GM18505 (cell line): ENCODE measurements around the gene LAMA2.
"Not testable (repeated sequence)": the region's sequence is repeated elsewhere in the genome, so short reads cannot be mapped to it uniquely, and the experiment has no call there.

Source experiments
- ATAC-seq: cut with Tn5 transposase; IDR thresholded peaks from one replicate; pipeline ENCODE4 v1.9.1; 2021; ENCODE audit not compliant: unreplicated experiment
- POLR2A ChIP-seq: IDR thresholded peaks from 4 replicates; pipeline ENCODE4 v1.6.1; 2011; ENCODE audit warnings: borderline replicate concordance; ENCODE audit not compliant: insufficient read depth, insufficient read length; ENCODE audit errors: extremely low read depth

LAMA2 gene

GRCh38 chr6:129055796-129056195, 172.9 kb downstream of the LAMA2 start:
- ATAC-seq = no peak
- TF ChIP-seq POLR2A = no peak

DNA sequence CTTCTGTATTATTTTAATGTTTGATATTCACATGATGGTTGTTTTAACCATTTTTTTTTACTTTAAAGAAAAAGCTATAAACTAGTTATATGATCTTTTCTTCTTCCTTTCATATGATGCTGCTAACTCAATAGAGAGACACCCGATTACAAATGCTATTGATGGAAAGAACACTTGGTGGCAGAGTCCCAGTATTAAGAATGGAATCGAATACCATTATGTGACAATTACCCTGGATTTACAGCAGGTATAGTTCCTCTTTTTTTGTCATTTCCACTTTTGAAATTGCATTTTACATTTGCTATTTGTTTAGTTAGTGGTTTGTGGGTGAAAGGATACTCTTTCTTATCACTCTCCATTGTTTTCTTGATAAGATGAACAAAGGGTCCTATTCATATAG, 176.7 kb downstream of the LAMA2 start:
- no peak for ATAC-seq
- TF ChIP-seq POLR2A = no peak

- TF ChIP-seq POLR2A = no peak
- no peak for ATAC-seq
These were observed 186.1 kb downstream of the LAMA2 start for GRCh38 chr6:129069006-129069405.

DNA sequence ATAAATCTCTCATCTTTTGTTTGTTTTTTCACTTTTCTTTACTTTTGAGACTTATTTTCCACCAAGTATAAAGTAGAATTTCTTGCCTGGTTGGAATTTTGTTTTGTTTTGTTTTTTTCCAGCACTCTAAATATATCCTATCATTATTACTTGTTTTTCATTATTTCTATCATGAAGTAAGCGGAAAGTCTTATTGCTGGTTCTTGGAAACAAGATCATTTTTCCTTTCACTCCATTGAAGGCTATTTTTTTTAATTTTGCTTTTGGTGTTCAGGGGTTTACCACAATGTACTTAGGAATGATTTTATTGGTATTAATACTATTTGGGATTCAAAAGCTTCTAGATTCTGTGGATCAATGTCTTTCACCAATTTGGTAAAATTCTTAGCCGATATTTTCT, 190.1 kb downstream of the LAMA2 start:
- no peak for ATAC-seq
- TF ChIP-seq POLR2A = no peak

DNA sequence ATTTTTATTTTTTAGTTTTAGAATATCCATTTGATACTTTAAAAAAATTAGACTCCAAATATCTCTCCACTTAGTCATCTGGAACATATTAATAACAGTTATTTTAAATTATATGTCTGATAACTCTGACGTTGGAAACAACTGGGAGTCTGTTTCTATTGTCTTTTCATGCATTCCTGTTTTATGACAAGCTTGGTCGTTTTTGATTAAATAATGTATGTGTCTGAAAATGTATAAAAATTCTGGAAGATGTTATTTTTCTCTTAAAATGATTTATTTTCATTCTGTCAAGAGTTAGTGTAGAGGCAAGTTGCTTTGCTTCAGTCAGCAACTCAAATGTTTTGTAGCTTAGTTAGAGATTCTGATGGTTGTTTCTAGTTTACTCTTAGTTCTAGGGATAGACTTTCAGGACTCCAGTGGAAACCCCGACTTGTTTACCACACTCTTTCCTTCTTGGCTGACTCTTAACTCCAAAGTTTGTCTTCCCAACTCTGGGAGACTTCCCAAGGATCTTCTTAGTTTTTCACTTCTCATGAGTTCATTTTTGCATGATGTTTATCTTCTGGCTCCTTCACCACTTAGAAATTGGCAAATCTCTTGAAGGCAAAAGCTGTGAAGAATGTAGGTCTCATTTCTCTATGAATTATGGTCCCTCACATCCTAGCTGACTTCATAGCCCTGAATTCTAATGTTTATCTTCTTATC, 190.9 kb downstream of the LAMA2 start:
- no peak for ATAC-seq
- TF ChIP-seq POLR2A = no peak

GRCh38 chr6:129084406-129084805, 201.5 kb downstream of the LAMA2 start:
- no peak for TF ChIP-seq POLR2A
- no peak for ATAC-seq

GRCh38 chr6:129088481-129088880, 205.5 kb downstream of the LAMA2 start:
- not testable (repeated sequence) for ATAC-seq

- no peak for TF ChIP-seq POLR2A
- no peak for ATAC-seq
These were observed 206.4 kb downstream of the LAMA2 start for GRCh38 chr6:129089357-129089756.

DNA sequence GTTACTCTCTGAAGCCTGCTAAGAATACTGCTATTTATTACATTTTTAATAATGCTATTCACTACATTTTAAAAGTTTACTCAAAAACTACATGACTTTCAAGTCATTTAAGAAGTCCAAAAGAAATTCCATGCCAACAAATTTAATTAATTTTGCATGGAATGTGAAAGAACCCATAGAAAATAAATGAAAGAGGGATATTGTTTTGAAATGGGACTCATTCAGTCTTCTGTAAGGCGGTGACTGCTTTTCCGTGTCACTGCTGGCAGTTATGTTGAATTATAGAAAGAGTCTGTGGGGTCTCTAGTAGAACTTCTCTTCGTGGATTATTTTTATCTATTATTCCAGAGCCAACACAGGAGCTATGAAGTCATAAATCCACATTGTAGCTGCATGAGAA, 211.2 kb downstream of the LAMA2 start:
- no peak for ATAC-seq
- TF ChIP-seq POLR2A = no peak

- no peak for ATAC-seq
These were observed 213.8 kb downstream of the LAMA2 start for GRCh38 chr6:129096651-129097290.

DNA sequence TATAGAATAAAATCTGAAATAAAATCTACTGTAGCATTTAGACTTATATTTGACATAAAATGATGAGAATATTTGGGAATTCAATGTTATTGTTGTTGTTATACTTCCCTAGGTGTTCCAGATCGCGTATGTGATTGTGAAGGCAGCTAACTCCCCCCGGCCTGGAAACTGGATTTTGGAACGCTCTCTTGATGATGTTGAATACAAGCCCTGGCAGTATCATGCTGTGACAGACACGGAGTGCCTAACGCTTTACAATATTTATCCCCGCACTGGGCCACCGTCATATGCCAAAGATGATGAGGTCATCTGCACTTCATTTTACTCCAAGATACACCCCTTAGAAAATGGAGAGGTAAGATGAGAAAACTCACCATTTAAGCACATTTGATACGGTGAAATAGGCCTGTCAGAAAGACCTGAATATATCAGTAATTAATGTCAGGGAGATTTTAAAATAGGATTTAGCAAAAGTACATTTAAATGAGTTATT, 215.2 kb downstream of the LAMA2 start:
- ATAC-seq = no peak
- TF ChIP-seq POLR2A = no peak

More at GRCh38 chr6:129096651-129097290, 213.8 kb downstream of the LAMA2 start:
- TF ChIP-seq POLR2A = no peak

GRCh38 chr6:129099696-129100095, 216.8 kb downstream of the LAMA2 start:
- ATAC-seq = no peak
- TF ChIP-seq POLR2A = no peak

- no peak for TF ChIP-seq POLR2A
- no peak for ATAC-seq
These were observed 217.2 kb downstream of the LAMA2 start for GRCh38 chr6:129100164-129100563.

DNA sequence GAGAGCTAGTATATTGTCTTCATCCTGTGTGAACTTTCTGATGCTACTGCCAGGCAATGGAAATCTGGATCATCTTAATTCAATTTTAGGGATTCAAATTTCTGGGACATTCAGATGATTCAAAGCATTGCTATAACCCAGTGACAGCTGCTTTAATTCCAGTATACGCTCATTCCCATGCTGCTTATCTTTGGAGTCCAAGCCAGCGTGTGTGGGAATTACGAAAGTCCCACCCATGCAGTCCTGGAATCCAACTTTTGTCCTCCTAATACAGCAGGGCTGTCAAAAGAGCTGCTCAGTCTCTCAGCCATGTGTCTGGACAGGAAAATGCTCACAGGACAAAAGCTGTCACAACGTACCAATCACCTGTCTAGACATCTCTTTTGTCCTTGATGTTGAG, 219.8 kb downstream of the LAMA2 start:
- TF ChIP-seq POLR2A = no peak
- no peak for ATAC-seq
